H1 (cell line): ENCODE measurements around the gene FCER2. TPM values are rescaled to one million over a fixed set of nuclear protein-coding genes. Genes with fewer than 3 reads are reported as not detected.

Source experiments
- CTCF ChIA-PET: fragments of 300-600 bp; sonication (Branson Sonifier 250); formaldehyde crosslinking; loops from one replicate; lab custom pipeline; 2021; ENCODE audit not compliant: partially characterized antibody; lab: Charles Lee
- POLR2A ChIA-PET: fragments of 300-600 bp; sonication (Branson Sonifier 250); formaldehyde crosslinking; loops from one replicate; lab custom pipeline; 2021; ENCODE audit warnings: inconsistent platforms; ENCODE audit not compliant: partially characterized antibody; lab: Charles Lee
- DNase-seq, 2 experiments: peaks; one replicate each; pipeline versions ENCODE4 v3.0.0 to v3.0.0-alpha.2; 2010 to 2022; ENCODE audit warnings: low spot score in 2 of 2, low read depth in 1 of 2, mixed read lengths in 1 of 2
- FAIRE-seq: peaks from 2 replicates; lab custom pipeline; 2011; peaks lifted over from hg19 to GRCh38; lab: Jason Lieb, UNC
- H2AFZ ChIP-seq: 2 replicates; pipeline ENCODE4 v1.8.1; 2012; ENCODE audit warnings: low read length, inconsistent platforms
- H2AK5ac ChIP-seq: 2 replicates; pipeline ENCODE4 v1.6.1; 2013; ENCODE audit warnings: low read depth, low read length
- H2BK120ac ChIP-seq: replicated peaks from 2 replicates; pipeline ENCODE3; 2013; ENCODE audit warnings: low read depth, low read length, inconsistent platforms
- H2BK12ac ChIP-seq: 2 replicates; pipeline ENCODE4 v1.6.1; 2013; ENCODE audit warnings: low read depth, low read length
- H2BK15ac ChIP-seq: 2 replicates; pipeline ENCODE4 v1.6.1; 2013; ENCODE audit warnings: low read length
- H2BK20ac ChIP-seq: 2 replicates; pipeline ENCODE4 v1.6.1; 2013; ENCODE audit warnings: low read length
- H2BK5ac ChIP-seq: 2 replicates; pipeline ENCODE4 v1.6.1; 2013; ENCODE audit warnings: low read depth, low read length
- H3K14ac ChIP-seq: 2 replicates; pipeline ENCODE4 v1.6.1; 2013; ENCODE audit warnings: inconsistent platforms; ENCODE audit not compliant: insufficient read length
- H3K18ac ChIP-seq: 2 replicates; pipeline ENCODE4 v1.6.1; 2013; ENCODE audit warnings: low read length; ENCODE audit errors: extremely low read depth
- H3K23ac ChIP-seq: 2 replicates; pipeline ENCODE4 v1.6.1; 2013; ENCODE audit warnings: inconsistent platforms; ENCODE audit not compliant: insufficient read length
- H3K23me2 ChIP-seq: 2 replicates; pipeline ENCODE4 v1.6.1; 2013; ENCODE audit warnings: low read depth, low read length
- H3K27ac ChIP-seq: 2 replicates; pipeline ENCODE4 v1.6.1; 2011; ENCODE audit warnings: low read depth, low read length, inconsistent platforms
- H3K27me3 ChIP-seq, 4 experiments: replicated peaks in 1 of 4; 1 replicate in 1 of 4; 2 replicates in 3 of 4; pipeline versions ENCODE4 v1.6.1 to v1.8.1; 2011 to 2013; ENCODE audit warnings: low read length in 3 of 4, mild to moderate bottlenecking in 3 of 4, inconsistent platforms in 2 of 4, mixed read lengths in 2 of 4, moderate library complexity in 1 of 4; ENCODE audit not compliant: control insufficient read depth in 3 of 4, insufficient read depth in 3 of 4; ENCODE audit errors: extremely low read depth in 1 of 4
- H3K36me3 ChIP-seq, 4 experiments: 2 replicates each; pipeline versions ENCODE4 v1.6.1 to v1.8.1; 2011 to 2013; ENCODE audit warnings: mild to moderate bottlenecking in 4 of 4, low read length in 3 of 4, moderate library complexity in 2 of 4, control low read depth in 1 of 4, inconsistent platforms in 1 of 4; ENCODE audit not compliant: insufficient read depth in 4 of 4, control insufficient read depth in 2 of 4
- H3K4ac ChIP-seq: replicated peaks from 2 replicates; pipeline ENCODE3; 2013; ENCODE audit warnings: low read length, low read depth, mixed read lengths, inconsistent platforms; ENCODE audit not compliant: insufficient read length
- H3K4me1 ChIP-seq, 4 experiments: replicated peaks in 1 of 4; 1 replicate in 1 of 4; 2 replicates in 3 of 4; pipeline versions ENCODE4 v1.6.1 to v1.8.1; 2011 to 2013; ENCODE audit warnings: low read length in 3 of 4, inconsistent platforms in 2 of 4, mixed read lengths in 1 of 4; ENCODE audit not compliant: insufficient read depth in 4 of 4, control insufficient read depth in 3 of 4
- H3K4me2 ChIP-seq, 2 experiments: 2 replicates each; pipeline versions ENCODE4 v1.6.1 to v1.8.1; 2011 to 2013; ENCODE audit warnings: low read depth in 2 of 2, low read length in 2 of 2, control low read depth in 1 of 2, inconsistent platforms in 1 of 2, mild to moderate bottlenecking in 1 of 2; ENCODE audit not compliant: insufficient read depth in 1 of 2
- H3K4me3 ChIP-seq, 4 experiments: fragments of 200-600, 300-600 bp in 1 of 4; sonication (generic), shearing (Covaris generic), sonication (Bioruptor Twin) in 1 of 4; 2 replicates each; pipeline versions ENCODE4 v1.5.1 to v1.8.1; 2011 to 2016; ENCODE audit warnings: low read length in 4 of 4, low read depth in 3 of 4, control low read depth in 2 of 4, inconsistent platforms in 2 of 4, mild to moderate bottlenecking in 2 of 4, mixed read lengths in 1 of 4, moderate library complexity in 1 of 4; ENCODE audit not compliant: insufficient read depth in 2 of 4; ENCODE audit errors: extremely low read depth in 1 of 4
- H3K56ac ChIP-seq: replicated peaks from 2 replicates; pipeline ENCODE3; 2013; ENCODE audit warnings: low read depth, mild to moderate bottlenecking, mixed read lengths, low read length, inconsistent platforms; ENCODE audit not compliant: insufficient read length
- H3K79me1 ChIP-seq: 2 replicates; pipeline ENCODE4 v1.6.1; 2013; ENCODE audit warnings: low read depth, low read length, control low read depth
- H3K79me2 ChIP-seq, 2 experiments: 2 replicates each; pipeline versions ENCODE4 v1.6.1 to v1.8.1; 2012 to 2013; ENCODE audit warnings: low read length in 2 of 2, mild to moderate bottlenecking in 2 of 2, inconsistent platforms in 1 of 2; ENCODE audit not compliant: insufficient read depth in 2 of 2, control insufficient read depth in 1 of 2
- H3K9ac ChIP-seq, 4 experiments: replicated peaks in 1 of 4; 1 replicate in 1 of 4; 2 replicates in 3 of 4; pipeline versions ENCODE4 v1.6.1 to v1.8.1; 2011 to 2013; ENCODE audit warnings: low read depth in 3 of 4, low read length in 3 of 4, control low read depth in 2 of 4, mild to moderate bottlenecking in 2 of 4, moderate library complexity in 2 of 4, inconsistent platforms in 1 of 4; ENCODE audit errors: extremely low read depth in 1 of 4
- H3K9me3 ChIP-seq, 2 experiments: 2 replicates each; pipeline versions ENCODE4 v1.6.1 to v1.8.1; 2012 to 2013; ENCODE audit warnings: mild to moderate bottlenecking in 2 of 2, moderate library complexity in 2 of 2, control low read depth in 1 of 2, inconsistent platforms in 1 of 2, low read depth in 1 of 2, low read length in 1 of 2, mixed read lengths in 1 of 2; ENCODE audit not compliant: insufficient read depth in 2 of 2
- H4K20me1 ChIP-seq, 2 experiments: replicated peaks in 1 of 2; 2 replicates each; pipeline versions ENCODE3 to v1.8.1; 2011 to 2013; ENCODE audit warnings: inconsistent platforms in 2 of 2, low read length in 2 of 2, mild to moderate bottlenecking in 1 of 2; ENCODE audit not compliant: insufficient read depth in 2 of 2, control insufficient read depth in 1 of 2
- H4K5ac ChIP-seq: 2 replicates; pipeline ENCODE4 v1.6.1; 2013; ENCODE audit warnings: low read length, low read depth, mixed read lengths, inconsistent platforms; ENCODE audit not compliant: insufficient read length
- H4K8ac ChIP-seq: 2 replicates; pipeline ENCODE4 v1.8.0; 2013; ENCODE audit warnings: mild to moderate bottlenecking, moderate library complexity, low read length, inconsistent platforms; ENCODE audit not compliant: insufficient read depth; ENCODE audit errors: extremely low read depth
- H4K91ac ChIP-seq: replicated peaks from 2 replicates; pipeline ENCODE3; 2013; ENCODE audit warnings: low read length, mixed read lengths, inconsistent platforms; ENCODE audit not compliant: insufficient read length
- WGBS, 2 experiments: shearing (Covaris generic) in 1 of 2; methylation state at CpG; one replicate each; pipeline versions ENCODE4 v1.1.6 to v1.1.7; 2013 to 2015; ENCODE audit warnings: low lambda C conversion rate in 2 of 2, mixed read lengths in 2 of 2, inconsistent platforms in 1 of 2, low coverage in 1 of 2, missing lambda C conversion rate in 1 of 2; ENCODE audit not compliant: insufficient replicate concordance in 2 of 2, insufficient coverage in 1 of 2, insufficient read length in 1 of 2; ENCODE audit errors: extremely low coverage in 1 of 2, missing lambda C conversion rate in 1 of 2; 5-methylcytosine and 5-hydroxymethylcytosine counted together
- polyA plus RNA-seq, 7 experiments: library from polyadenylated mRNA; depleted of rRNA in 3 of 7; stranded (reverse) in 5 of 7; unstranded in 2 of 7; fragments of >200 nt in 5 of 7; fragments of 200-250 nt in 2 of 7; gene quantifications; 1 replicate in 5 of 7; 2 replicates in 1 of 7; 4 replicates in 1 of 7; pipeline versions ENCODE4 v1.2.1 to v1.2.3, GENCODE V29; 2011 to 2013; ENCODE audit warnings: missing spikeins in 2 of 7, mixed read lengths in 2 of 7
- total RNA-seq: library from RNA; stranded (reverse); fragmentation: NEBNext Ultra II Directional; extraction: Animal tissue kit (Norgen Biotek cat#: 25700); gene quantifications from 2 replicates; pipeline ENCODE4 v1.2.1, GENCODE V29; 2021
- TF ChIP-seq, protein P1 (sequence below): IDR thresholded peaks from 2 replicates; pipeline ENCODE4 v1.6.1; 2012; ENCODE audit warnings: inconsistent platforms

FCER2 gene
- total and polyA plus RNA-seq, 2 of the 8 experiments (the other 6 are each of a cell fraction or from before 2014, with no cell fraction given): 0.67 TPM; not detected in 1

DNA sequence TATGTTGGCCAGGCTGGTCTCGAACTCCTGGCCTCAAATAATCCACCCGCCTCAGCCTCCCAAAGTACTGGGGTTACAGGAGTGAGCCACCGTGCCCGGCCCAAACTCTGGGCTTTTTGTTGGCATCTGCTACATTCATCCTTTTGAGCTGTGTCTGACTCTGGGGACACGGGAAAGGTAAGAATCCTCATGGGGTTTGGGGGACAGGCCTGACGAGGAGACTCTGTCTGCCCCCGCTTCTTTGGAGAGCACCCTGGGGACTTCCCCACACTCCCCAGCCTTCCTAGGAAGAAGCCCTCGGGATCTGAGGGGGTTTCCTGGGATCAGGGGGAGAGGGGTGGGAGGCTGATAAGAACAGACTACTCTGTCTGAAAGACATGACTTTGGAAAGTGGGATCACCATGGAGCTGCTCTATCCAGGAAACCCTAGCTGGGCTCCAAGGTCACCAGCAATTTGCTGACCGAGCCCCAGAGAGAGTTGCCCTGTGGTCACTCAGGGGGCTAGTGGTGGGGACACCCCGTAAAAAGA, 8.1 kb upstream of the FCER2 start:
- Histone ChIP-seq H2AK5ac (no peak overlapping the region), H3K4me3 (no peak overlapping the region), H4K20me1 (no peaks in the 10 kb centered on the region), H4K8ac (no peak overlapping the region), H2BK12ac (no peak overlapping the region), H3K9me3 (no peaks in the 10 kb centered on the region), H3K56ac (no peak overlapping the region), H3K9ac (no peak overlapping the region), H4K5ac (no peak overlapping the region), H3K4me2 (no peak overlapping the region), H3K4ac (no peak overlapping the region), H2BK120ac (no peak overlapping the region), H3K18ac (no peak overlapping the region), H3K23me2 (0 out of 2 replicates have a peak, but pooled peaks cover 1% of the 10 kb centered on the region), H2BK15ac (no peak overlapping the region), H3K79me2 (no peaks in the 10 kb centered on the region), H2BK20ac (no peak overlapping the region), H3K79me1 (no peaks in the 10 kb centered on the region), H2BK5ac (no peak overlapping the region), H3K23ac (no peak overlapping the region), H3K27me3 (no peaks in the 10 kb centered on the region; a peak in 1 of 7 replicates), H3K27ac (no peak overlapping the region), H3K36me3 (no peaks in the 10 kb centered on the region), H4K91ac (no peak overlapping the region), H3K4me1 (no peaks in the 10 kb centered on the region; a peak in 1 of 7 replicates), H3K14ac (no peak overlapping the region), H2AFZ (no peak overlapping the region)
- no peak for FAIRE-seq
- TF ChIP-seq, protein P1, sequence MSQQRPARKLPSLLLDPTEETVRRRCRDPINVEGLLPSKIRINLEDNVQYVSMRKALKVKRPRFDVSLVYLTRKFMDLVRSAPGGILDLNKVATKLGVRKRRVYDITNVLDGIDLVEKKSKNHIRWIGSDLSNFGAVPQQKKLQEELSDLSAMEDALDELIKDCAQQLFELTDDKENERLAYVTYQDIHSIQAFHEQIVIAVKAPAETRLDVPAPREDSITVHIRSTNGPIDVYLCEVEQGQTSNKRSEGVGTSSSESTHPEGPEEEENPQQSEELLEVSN: no peak
- ChIA-PET POLR2A (no interaction called here), CTCF (interaction anchor here (1.3 kb wide), 1 partner anchor 89 kb away, joined by 3 read pairs; no protein-coding TSS in a partner anchor)
- 92% methylated on average over 10 of the region's 10 CpGs; no CpG with 5 or more reads in 1 of the 2 experiments for WGBS, 2 experiments
- no peak for DNase-seq
